DMS 273 (cell line): Measurements from ENCODE around the gene CYP1A1.
A peak's percentile ranks its signal among the peaks of the same experiment; 100 is the strongest.
"Not testable (repeated sequence)": the region's sequence is repeated elsewhere in the genome, so short reads cannot be mapped to it uniquely, and the experiment has no call there.

Experiments used
- DNase-seq: peaks from one replicate; lab custom pipeline; 2025; ENCODE audit not compliant: unreplicated experiment; lab: John Stamatoyannopoulos, UW

Gene CYP1A1

GRCh38 chr15:74738239-74738638, 12.9 kb upstream of the CYP1A1 start:
- not testable (repeated sequence) for DNase-seq

DNA sequence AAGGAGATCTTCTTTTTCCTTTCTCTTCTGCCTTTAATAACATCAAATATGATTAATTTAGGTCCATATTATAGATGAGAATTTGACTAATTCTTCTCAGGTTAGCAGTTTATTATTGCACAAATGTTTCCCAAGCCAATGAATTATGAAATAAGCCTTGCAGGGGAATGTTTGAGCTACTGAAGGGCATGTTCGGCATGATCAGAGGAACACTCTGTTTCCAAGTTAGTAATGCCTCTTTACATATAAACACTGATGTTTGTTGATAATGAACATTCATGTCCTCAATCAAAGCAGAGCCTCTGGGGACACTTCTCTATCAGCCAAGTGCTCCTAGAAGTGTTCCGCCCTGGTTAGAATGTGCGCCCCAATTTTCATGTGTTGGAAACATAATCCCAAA, 10.0 kb upstream of the CYP1A1 start:
- no peak for DNase-seq

GRCh38 chr15:74733269-74733668, 7.9 kb upstream of the CYP1A1 start:
- DNase-seq, result no peak

DNA sequence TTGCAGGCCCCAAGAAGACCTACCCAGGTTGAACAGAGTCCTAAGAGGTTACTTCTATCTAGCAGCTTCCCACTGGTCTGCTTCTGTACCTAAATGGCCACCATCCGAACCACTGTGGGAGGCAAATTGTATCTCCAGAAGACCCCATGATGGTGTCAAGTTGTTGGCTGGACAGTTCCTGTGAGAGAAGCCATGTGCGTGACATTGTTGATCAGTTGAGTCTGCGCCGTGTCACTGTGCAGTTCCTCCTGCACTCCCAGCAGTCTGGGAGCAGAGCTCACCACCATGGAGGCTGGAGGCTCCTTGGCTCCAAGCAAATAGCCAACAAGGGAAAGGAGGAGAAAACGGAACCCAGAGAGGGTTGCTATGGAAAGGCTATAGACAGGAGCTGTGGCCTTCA, 7.5 kb upstream of the CYP1A1 start:
- DNase-seq, result no peak

- no peak for DNase-seq
Measured at GRCh38 chr15:74730619-74731316, 5.4 kb upstream of the CYP1A1 start.

DNA sequence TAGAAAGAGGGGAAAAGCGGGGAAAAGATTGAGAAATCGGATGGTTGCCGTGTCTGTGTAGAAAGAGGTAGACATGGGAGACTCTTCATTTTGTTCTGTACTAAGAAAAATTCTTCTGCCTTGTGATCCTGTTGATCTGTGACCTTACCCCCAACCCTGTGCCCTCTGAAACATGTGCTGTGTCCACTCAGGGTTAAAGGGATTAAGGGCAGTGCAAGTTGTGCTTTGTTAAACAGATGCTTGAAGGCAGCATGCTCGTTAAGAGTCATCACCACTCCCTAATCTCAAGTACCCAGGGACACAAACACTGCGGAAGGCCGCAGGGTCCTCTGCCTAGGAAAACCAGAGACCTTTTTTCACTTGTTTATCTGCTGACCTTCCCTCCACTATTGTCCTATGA, 4.0 kb upstream of the CYP1A1 start:
- DNase-seq, result not testable (repeated sequence)

DNA sequence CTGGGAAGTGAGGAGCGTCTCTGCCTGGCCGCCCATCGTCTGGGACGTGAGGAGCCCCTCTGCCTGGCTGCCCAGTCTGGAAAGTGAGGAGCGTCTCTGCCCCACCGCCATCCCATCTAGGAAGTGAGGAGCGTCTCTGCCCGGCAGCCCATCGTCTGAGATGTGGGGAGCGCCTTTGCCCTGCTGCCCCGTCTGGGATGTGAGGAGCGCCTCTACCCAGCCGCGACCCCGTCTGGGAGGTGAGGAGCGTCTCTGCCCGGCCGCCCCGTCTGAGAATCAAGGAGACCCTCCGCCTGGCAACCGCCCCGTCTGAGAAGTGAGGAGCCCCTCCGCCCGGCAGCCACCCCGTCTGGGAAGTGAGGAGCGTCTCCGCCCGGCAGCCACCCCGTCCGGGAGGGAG, 3.4 kb upstream of the CYP1A1 start:
- not testable (repeated sequence) for DNase-seq

DNA sequence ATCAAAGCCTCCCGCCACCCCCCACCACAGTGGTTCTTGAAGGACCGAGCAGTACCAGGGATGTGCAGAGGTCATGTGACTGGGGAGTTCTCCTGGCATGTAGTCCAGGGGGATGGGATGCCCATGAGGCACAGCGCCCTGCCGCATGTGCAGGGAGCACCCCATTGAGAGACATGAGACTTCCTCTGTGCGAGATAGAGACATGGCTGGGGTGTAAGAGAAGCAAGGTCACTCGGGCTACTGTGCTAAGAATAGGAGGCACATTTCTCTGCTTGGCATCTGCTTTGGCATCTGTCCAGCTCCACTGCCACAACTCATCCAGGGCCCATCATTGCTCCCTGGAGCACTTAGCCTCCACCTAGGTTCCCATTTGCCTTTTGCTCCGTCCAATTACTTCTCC, 2.4 kb upstream of the CYP1A1 start:
- DNase-seq, result peak; percentile 40

GRCh38 chr15:74726774-74727164, 1.4 kb upstream of the CYP1A1 start:
- DNase-seq, result no peak

- peak; percentile 51 for DNase-seq
Measured at GRCh38 chr15:74725845-74726773, 781 bp upstream of the CYP1A1 start.

DNA sequence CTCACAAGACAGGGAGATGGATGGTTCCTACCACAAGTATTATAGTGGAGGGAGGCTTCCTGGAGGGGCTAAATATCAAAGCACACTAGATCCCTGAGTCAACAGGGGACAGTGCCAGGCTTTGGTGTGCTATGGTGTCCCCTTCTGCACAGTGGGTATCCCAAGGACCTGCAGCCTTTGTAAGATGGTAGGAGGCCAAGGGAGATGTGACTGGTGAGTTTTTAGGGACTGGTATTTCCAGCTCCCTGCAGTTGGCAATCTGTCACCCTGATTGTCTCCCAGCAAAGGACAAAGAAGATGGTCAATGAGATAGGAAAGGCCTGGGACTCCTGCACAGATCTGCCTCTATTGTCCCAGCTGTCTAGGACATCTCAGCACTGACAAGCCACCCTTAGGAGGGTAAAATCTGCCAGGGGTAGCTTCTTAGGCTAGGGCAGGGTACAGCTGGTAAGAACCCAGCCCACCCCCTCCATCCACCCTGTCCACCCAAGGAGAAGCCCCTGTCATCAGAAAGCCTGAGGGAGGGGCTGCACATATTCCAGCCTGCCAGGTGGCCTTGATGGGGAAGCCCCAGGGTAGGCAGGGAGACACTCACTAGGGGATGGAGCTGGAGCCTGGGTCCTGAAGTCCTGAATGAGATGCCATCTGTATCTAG, 631 bp downstream of the CYP1A1 start:
- DNase-seq, result peak; percentile 12

DNA sequence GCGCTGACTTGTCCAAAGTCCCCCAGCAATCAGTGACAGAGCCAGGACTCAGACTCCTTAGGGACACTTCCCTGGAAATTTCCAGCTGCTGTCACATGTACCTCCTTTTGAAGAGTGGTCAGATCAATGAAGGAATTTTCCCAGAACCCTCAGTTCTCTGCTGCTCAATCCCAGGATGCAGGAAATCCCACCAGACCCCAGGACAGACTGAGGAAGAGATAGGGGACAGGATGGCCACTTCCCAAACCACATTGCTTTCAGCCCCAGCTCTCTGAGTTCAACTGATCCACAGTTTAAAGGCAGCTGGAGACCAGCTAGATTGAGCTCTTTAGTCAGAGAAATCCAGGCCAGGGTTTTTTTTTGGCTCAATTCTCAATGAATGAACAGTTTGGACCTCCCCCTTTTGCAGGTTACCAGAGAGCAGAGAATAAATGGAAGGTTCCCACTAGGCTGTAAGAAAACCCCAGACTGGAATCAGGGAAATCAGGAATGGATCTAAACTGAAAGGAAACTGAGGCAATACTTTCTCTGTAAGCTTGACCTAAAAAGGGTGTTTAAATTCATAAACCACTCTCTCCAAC, 1.5 kb downstream of the CYP1A1 start:
- peak; percentile 78 for DNase-seq

DNA sequence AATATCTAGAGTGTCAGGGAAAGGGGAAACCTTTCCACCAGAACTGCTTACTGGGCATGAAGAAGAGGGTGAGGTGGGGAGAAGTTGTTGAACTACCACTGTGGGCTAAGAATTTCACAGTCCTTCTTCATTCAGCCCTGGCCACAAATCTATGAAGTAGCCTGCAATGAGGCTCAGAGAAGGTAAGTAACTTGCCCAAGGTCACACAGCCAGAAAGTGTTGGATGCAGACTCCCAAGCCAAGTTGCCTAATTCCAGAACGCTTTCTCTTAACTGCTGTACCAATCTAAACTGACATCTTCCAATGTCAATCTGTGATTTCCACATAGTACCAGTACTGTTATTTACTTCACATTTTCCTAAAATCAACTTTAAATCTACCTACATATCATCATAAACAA, 2.1 kb downstream of the CYP1A1 start:
- DNase-seq, result no peak

DNA sequence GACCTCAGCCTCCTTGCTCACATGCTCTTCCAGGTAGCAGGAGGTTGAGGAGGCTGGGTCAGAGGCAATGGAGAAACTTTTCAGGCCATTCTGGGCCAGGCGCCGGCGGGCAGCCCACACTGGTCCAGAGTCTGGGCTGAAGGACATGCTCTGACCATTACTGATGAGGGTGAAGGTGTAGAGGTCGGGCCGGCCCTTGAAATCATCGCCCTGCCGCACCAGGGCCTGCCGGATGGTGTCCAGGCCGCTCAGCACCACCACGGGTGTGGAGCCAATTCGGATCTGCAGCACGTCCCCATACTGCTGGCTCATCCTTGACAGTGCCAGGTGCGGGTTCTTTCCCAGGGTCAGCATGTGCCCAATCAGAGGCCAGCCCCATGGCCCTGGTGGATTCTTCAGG, 2.7 kb downstream of the CYP1A1 start:
- DNase-seq, result no peak

DNA sequence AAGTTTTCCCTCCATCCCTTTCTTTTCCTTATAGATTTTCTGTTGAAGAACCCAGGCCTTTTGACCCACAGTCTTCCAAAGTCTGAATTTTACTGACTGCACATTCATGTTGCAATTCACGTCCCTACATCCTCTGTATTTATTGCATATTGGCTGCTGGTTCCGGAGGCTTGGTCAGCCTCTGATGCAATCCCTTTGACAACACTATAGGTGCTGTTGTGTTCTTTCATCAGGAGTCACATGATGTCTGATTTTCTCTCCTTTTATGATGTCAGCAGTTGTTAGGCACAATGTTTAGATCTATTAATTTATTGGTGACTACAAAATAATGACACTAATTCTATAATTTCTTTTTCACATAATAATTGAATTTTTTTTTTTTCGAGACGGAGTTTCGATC, 8.7 kb downstream of the CYP1A1 start:
- DNase-seq, result no peak

- no peak for DNase-seq
Measured at GRCh38 chr15:74712311-74712710, 13.0 kb downstream of the CYP1A1 start.

- DNase-seq, result no peak
Measured at GRCh38 chr15:74710319-74711094, 14.8 kb downstream of the CYP1A1 start.

DNA sequence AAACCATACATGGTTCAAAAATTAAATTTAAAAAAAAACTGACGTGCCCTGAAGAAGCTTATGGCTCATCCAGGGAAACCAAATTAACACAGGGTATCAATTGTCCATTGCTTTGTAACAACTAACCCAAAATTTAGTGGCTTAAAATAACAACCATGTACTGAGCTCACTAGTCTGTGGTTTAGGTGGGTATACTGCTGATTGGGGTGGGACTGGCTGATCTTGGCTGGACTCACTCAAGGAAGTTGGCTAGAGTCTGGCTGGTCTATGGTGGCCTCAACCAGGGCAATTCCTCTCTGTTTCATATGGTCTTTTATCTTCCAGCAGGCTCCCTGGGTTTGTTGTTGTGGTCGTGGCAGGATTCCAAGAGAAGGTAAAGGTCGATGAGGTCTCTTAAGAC, 15.4 kb downstream of the CYP1A1 start:
- no peak for DNase-seq

GRCh38 chr15:74709011-74709410, 16.3 kb downstream of the CYP1A1 start:
- no peak for DNase-seq

- no peak for DNase-seq
Measured at GRCh38 chr15:74696808-74697207, 28.5 kb downstream of the CYP1A1 start.

GRCh38 chr15:74696398-74696729, 29.0 kb downstream of the CYP1A1 start:
- no peak for DNase-seq
